GM21526 (cell line): ENCODE data around the gene EGFR.

ENCODE experiments used
- ATAC-seq: cut with Tn5 transposase; IDR thresholded peaks from one replicate; pipeline ENCODE4 v1.9.1; 2021; ENCODE audit warnings: moderate library complexity; ENCODE audit not compliant: unreplicated experiment, low FRiP score

Gene EGFR

GRCh38 chr7:55202150-55202913, 183.5 kb downstream of the EGFR start:
- no peak for ATAC-seq

- no peak for ATAC-seq
Measured at GRCh38 chr7:55203300-55203699, 184.5 kb downstream of the EGFR start.

GRCh38 chr7:55205124-55205955, 186.5 kb downstream of the EGFR start:
- no peak for ATAC-seq

GRCh38 chr7:55206235-55207029, 187.6 kb downstream of the EGFR start:
- ATAC-seq, result no peak

DNA sequence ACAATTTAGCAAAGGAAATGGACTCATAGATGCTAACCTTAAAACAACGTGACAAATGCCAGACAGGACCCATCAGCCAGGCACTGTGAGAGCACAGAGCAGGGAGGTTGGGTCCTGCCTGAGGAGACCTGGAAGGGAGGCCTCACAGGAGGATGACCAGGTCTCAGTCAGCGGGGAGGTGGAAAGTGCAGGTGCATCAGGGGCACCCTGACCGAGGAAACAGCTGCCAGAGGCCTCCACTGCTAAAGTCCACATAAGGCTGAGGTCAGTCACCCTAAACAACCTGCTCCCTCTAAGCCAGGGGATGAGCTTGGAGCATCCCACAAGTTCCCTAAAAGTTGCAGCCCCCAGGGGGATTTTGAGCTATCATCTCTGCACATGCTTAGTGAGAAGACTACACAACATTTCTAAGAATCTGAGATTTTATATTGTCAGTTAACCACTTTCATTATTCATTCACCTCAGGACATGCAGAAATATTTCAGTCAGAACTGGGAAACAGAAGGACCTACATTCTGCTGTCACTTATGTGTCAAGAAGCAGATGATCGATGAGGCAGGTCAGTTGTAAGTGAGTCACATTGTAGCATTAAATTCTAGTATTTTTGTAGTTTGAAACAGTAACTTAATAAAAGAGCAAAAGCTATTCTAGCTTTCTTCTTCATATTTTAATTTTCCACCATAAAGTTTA, 188.8 kb downstream of the EGFR start:
- ATAC-seq, result no peak

DNA sequence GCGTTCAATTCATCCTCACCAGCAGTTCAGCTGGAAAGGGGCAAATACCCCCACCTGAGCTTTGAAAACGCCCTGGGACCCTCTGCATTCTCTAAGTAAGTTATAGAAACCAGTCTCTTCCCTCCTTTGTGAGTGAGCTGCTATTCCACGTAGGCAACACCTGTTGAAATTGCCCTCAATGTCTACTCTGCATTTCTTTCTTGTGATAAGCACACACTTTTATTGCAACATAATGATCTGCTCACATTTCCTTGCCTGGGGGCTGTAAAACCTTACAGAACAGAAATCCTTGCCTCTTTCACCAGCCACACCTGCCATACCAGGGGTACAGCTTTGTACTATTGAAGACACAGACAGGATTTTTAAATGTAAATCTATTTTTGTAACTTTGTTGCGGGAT, 190.5 kb downstream of the EGFR start:
- no peak for ATAC-seq

GRCh38 chr7:55210176-55210575, 191.4 kb downstream of the EGFR start:
- ATAC-seq, result no peak

DNA sequence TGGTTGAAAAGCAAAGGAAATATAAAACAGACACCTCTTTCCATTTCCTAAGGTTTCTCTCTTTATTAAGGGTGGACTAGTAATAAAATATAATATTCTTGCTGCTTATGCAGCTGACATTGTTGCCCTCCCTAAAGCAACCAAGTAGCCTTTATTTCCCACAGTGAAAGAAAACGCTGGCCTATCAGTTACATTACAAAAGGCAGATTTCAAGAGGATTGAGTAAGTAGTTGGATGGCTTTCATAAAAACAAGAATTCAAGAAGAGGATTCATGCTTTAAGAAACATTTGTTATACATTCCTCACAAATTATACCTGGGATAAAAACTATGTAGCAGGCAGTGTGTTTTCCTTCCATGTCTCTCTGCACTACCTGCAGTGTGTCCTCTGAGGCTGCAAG, 191.9 kb downstream of the EGFR start:
- no peak for ATAC-seq

DNA sequence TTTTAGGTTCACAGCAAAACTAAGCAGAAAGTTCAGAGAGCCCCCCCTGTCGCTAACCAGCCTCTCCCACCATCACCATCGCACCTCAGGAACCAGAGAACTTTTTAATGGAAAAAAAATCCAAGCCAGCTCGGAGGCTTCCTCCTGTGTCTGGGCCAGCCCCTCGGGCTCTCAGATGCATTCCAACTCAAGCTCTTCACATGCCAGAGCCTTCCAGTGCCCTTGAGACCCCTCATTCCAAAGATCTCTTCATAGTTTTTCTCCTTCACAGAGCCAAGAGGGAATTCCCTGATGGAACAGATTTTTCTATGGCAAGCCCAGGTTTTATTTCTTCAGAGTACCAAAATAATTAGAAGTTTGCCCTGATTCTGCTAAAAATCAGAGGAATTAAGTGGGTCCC, 192.9 kb downstream of the EGFR start:
- ATAC-seq, result no peak

DNA sequence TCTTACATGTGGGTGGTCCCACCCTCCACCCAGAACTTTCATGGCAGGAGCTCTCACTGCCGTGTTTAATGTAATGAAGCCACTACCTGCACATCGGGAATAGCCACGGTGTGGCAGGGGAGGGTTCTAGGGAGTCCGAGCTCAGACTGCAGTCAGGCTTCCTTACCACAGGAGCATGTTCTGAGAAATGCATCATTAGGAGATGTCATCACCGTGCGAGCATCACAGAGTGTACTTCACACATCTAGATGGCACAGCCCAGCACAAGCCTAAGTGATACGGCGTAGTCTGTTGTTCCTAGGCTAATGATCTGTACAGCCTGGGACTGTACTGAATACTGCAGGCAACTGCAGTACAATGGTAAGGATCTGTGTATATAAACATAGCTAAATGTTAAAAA, 193.4 kb downstream of the EGFR start:
- no peak for ATAC-seq

DNA sequence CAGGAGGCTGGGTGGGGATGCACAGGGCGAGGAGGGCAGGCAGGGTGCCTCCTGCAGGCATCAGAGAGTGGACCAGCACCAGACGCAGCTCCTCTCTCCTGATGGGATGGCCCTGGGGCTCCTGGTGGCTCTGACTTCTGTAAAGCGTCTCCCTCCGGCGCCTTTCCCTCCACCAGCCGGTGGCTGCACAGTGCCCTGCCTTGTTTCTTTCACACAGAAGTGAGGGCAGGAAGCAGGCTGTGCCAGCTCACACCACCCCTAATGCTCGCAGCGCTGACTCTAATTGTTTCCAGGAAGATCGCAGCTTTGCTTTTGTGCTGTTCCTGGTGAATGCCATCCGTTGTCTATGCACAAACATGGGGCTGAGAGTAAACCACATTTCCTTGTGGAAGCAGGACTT, 194.0 kb downstream of the EGFR start:
- ATAC-seq, result no peak

- ATAC-seq, result no peak
Measured at GRCh38 chr7:55214707-55215106, 195.9 kb downstream of the EGFR start.

DNA sequence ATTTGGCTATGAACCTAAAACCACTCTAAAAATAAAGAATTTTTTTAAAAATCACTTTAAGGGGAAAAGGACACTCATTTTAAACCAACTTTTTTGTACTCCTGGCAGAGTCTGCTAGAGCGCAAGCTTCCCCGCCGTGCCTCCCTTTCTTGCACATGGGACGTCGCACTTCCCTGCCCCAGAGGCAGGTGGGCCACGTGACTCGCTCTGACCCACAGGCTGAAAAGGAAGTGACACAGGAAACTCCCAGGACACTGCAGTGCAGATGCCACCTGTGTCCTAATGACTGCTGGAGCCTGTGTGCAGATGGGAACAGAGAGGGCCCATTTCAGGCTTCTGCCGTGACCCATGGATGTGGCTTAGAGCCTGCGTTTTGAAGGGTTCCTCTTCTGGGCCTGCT, 204.2 kb downstream of the EGFR start:
- ATAC-seq, result no peak

GRCh38 chr7:55224111-55224510, 205.3 kb downstream of the EGFR start:
- ATAC-seq, result no peak

- ATAC-seq, result no peak
Measured at GRCh38 chr7:55224810-55225209, 206.0 kb downstream of the EGFR start.

- no peak for ATAC-seq
Measured at GRCh38 chr7:55230014-55230413, 211.2 kb downstream of the EGFR start.

GRCh38 chr7:55231736-55232280, 213.0 kb downstream of the EGFR start:
- ATAC-seq, result no peak

DNA sequence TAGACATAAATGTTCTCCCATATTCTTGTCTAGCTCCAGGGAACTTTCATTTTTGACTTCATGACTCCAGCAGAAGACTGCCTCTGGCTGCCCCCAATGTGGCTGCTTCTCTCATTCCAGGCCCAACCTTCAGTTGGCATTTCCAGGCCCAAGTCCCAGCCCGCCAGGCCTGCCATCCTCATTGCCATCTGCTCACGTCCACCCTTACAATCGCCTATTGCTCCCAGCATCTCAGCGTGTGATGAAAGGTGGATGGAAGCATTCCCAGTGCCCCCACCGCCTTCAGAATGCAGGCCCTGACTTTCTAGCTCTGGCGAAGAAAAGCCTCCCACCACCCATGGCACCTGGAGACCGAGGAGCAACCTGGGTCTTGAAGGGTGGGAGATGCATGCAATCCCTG, 214.2 kb downstream of the EGFR start:
- ATAC-seq, result no peak

DNA sequence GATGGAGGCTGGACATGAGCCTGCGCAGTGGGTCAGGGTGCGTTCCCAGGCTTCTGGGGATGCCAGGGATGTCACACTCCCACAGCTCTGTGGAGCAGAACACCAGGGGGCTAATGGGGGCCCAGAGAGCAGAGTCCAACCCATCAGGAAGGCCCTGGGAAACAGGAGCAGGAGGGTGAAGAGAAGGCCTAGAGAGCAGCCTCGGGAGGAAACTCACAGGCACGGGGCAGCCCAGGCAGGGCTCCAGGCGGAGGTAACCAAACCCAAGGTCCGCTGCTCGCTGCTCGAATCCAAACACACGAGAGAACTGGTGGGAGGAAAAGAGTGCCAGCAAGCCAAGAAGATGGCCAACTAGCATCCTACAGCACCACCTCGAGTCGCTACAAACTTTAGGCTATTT, 215.6 kb downstream of the EGFR start:
- no peak for ATAC-seq

DNA sequence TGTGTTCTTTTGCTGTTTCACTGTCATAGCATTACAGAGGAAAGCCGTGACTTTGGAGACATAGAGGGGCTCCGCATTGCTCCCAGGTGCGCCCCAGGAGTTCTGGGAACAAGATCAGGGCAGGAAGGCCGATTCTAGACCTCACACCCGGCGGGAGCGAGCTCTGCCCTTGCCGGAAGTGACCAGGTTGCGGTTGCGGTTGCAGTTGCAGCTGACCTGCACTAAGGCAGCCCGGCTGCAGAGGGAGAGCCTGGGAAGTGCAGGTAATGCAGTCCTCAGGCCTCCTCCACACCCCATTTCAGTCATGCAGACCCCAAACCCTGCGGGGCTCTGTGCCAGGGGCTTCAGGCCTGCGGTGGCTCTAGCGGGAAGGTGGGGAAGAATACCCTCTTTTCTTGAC, 216.3 kb downstream of the EGFR start:
- ATAC-seq, result no peak
